Stimulated activated naive B cell treated with anti-CD40 and anti-IgM and Interleukin-4, amounts not matched to agents 10 μg/mL and 1 μg/mL and 100 μg/mL, for 72 hours (primary cell): Measurements from ENCODE around the gene COX4I1.

Experiments
- ATAC-seq, 2 donors: fragments of 150-1000 bp; cut with Tn5 transposase; replicated peaks; 2 replicates each; pipeline ENCODE4 v1.10.0; 2021; ENCODE audit warnings: moderate library complexity in 1 of 2
- DNase-seq: peaks from one replicate; pipeline ENCODE4 v3.0.0; 2021
- H3K27ac Mint-ChIP-seq: one replicate; pipeline ENCODE4 v1.8.0; 2022; ENCODE audit warnings: mild to moderate bottlenecking, mixed read lengths
- H3K27me3 Mint-ChIP-seq, 2 donors: one replicate each; pipeline ENCODE4 v1.8.0; 2022; ENCODE audit warnings: mixed read lengths in 2 of 2
- H3K36me3 Mint-ChIP-seq, 2 donors: one replicate each; pipeline ENCODE4 v1.8.0; 2022; ENCODE audit warnings: mixed read lengths in 2 of 2, mild to moderate bottlenecking in 1 of 2
- H3K4me1 Mint-ChIP-seq, 2 donors: one replicate each; pipeline ENCODE4 v1.8.0; 2022; ENCODE audit warnings: mixed read lengths in 2 of 2, mild to moderate bottlenecking in 1 of 2
- H3K4me3 Mint-ChIP-seq, 2 donors: one replicate each; pipeline ENCODE4 v1.8.0; 2022; ENCODE audit warnings: mild to moderate bottlenecking in 2 of 2, mixed read lengths in 2 of 2, moderate library complexity in 1 of 2
- H3K9me3 Mint-ChIP-seq, 2 donors: one replicate each; pipeline ENCODE4 v1.8.0; 2022; ENCODE audit warnings: mixed read lengths in 2 of 2, mild to moderate bottlenecking in 1 of 2

The COX4I1 gene

GRCh38 chr16:85778873-85779272 lies 20.6 kb upstream of the COX4I1 start:
- H3K27ac Mint-ChIP-seq: peak overlapping the region; percentile 56
- H3K36me3 Mint-ChIP-seq: peaks cover 48 to 69% of the 10 kb centered on the region in 2 donors
- H3K4me3 Mint-ChIP-seq: no peak overlapping the region
- H3K4me1 Mint-ChIP-seq: peaks cover 6 to 8% of the 10 kb centered on the region in 2 donors
- H3K9me3 Mint-ChIP-seq: no peaks in the 10 kb centered on the region
- DNase-seq (no peak), ATAC-seq (no peak)
- no peaks in the 10 kb centered on the region for H3K27me3 Mint-ChIP-seq

GRCh38 chr16:85780281-85780680 lies 19.2 kb upstream of the COX4I1 start:
- ATAC-seq (no peak), DNase-seq (no peak)
- Mint-ChIP-seq H3K27me3 (no peaks in the 10 kb centered on the region), H3K27ac (no peak overlapping the region), H3K9me3 (no peaks in the 10 kb centered on the region), H3K36me3 (peaks cover 45 to 62% of the 10 kb centered on the region in 2 donors), H3K4me1 (peaks cover 6 to 8% of the 10 kb centered on the region in 2 donors), H3K4me3 (no peak overlapping the region)

GRCh38 chr16:85781156-85781555 lies 18.3 kb upstream of the COX4I1 start:
- Mint-ChIP-seq H3K9me3 (no peaks in the 10 kb centered on the region), H3K27ac (no peak overlapping the region), H3K27me3 (no peaks in the 10 kb centered on the region), H3K36me3 (peaks cover 53 to 67% of the 10 kb centered on the region in 2 donors), H3K4me3 (no peak overlapping the region), H3K4me1 (peaks cover 6 to 8% of the 10 kb centered on the region in 2 donors)
- DNase-seq (no peak), ATAC-seq (no peak)

- ATAC-seq (no peak), DNase-seq (no peak)
- Mint-ChIP-seq H3K4me1 (peaks cover 6 to 8% of the 10 kb centered on the region in 2 donors), H3K27ac (peak overlapping the region; percentile 4), H3K36me3 (peaks cover 53 to 68% of the 10 kb centered on the region in 2 donors), H3K9me3 (no peaks in the 10 kb centered on the region), H3K27me3 (no peaks in the 10 kb centered on the region), H3K4me3 (no peak overlapping the region)
Measured at GRCh38 chr16:85781695-85782370, 17.7 kb upstream of the COX4I1 start.

GRCh38 chr16:85782451-85782850 lies 17.0 kb upstream of the COX4I1 start:
- ATAC-seq (no peak), DNase-seq (no peak)
- Mint-ChIP-seq H3K27me3 (no peaks in the 10 kb centered on the region), H3K4me3 (no peak overlapping the region), H3K4me1 (peaks cover 6 to 8% of the 10 kb centered on the region in 2 donors), H3K36me3 (peaks cover 58 to 72% of the 10 kb centered on the region in 2 donors), H3K27ac (peak overlapping the region; percentile 4), H3K9me3 (no peaks in the 10 kb centered on the region)

- Mint-ChIP-seq H3K27me3 (no peaks in the 10 kb centered on the region), H3K27ac (no peak overlapping the region), H3K36me3 (peaks cover 56 to 71% of the 10 kb centered on the region in 2 donors), H3K4me1 (peaks cover 6 to 10% of the 10 kb centered on the region in 2 donors), H3K9me3 (no peaks in the 10 kb centered on the region), H3K4me3 (no peak overlapping the region)
- DNase-seq (no peak), ATAC-seq (no peak)
Measured at GRCh38 chr16:85783441-85783840, 16.1 kb upstream of the COX4I1 start.

GRCh38 chr16:85784813-85785212 lies 14.7 kb upstream of the COX4I1 start:
- no peaks in the 10 kb centered on the region for H3K9me3 Mint-ChIP-seq
- no peak overlapping the region for H3K27ac Mint-ChIP-seq
- H3K4me3 Mint-ChIP-seq: no peak overlapping the region
- H3K36me3 Mint-ChIP-seq: peaks cover 53 to 67% of the 10 kb centered on the region in 2 donors
- ATAC-seq (no peak), DNase-seq (no peak)
- H3K27me3 Mint-ChIP-seq: no peaks in the 10 kb centered on the region
- H3K4me1 Mint-ChIP-seq: peaks cover 10 to 19% of the 10 kb centered on the region in 2 donors

- no peak for ATAC-seq
- H3K27me3 Mint-ChIP-seq: no peaks in the 10 kb centered on the region
Measured at GRCh38 chr16:85785927-85786326, 13.6 kb upstream of the COX4I1 start.

GRCh38 chr16:85788819-85789218 lies 10.7 kb upstream of the COX4I1 start:
- DNase-seq (no peak), ATAC-seq (peak; percentile 70 to 81)
- no peaks in the 10 kb centered on the region for H3K27me3 Mint-ChIP-seq
- H3K36me3 Mint-ChIP-seq: peaks cover 58 to 69% of the 10 kb centered on the region in 2 donors
- H3K4me3 Mint-ChIP-seq: peak overlapping the region in 1 of 2 donors; percentile 32
- peaks cover 15 to 50% of the 10 kb centered on the region in 2 donors for H3K4me1 Mint-ChIP-seq
- no peak overlapping the region for H3K27ac Mint-ChIP-seq
- no peaks in the 10 kb centered on the region for H3K9me3 Mint-ChIP-seq

More at GRCh38 chr16:85785927-85786326, 13.6 kb upstream of the COX4I1 start:
- no peaks in the 10 kb centered on the region for H3K9me3 Mint-ChIP-seq
- H3K4me3 Mint-ChIP-seq: no peak overlapping the region
- peaks cover 46 to 66% of the 10 kb centered on the region in 2 donors for H3K36me3 Mint-ChIP-seq
- no peak for DNase-seq
- H3K4me1 Mint-ChIP-seq: peaks cover 12 to 29% of the 10 kb centered on the region in 2 donors
- no peak overlapping the region for H3K27ac Mint-ChIP-seq

- Mint-ChIP-seq H3K36me3 (peaks cover 65 to 77% of the 10 kb centered on the region in 2 donors), H3K4me3 (no peak overlapping the region)
Measured at GRCh38 chr16:85789773-85790172, 9.7 kb upstream of the COX4I1 start.

GRCh38 chr16:85793662-85794298 lies 5.7 kb upstream of the COX4I1 start:
- H3K27me3 Mint-ChIP-seq: no peaks in the 10 kb centered on the region
- H3K27ac Mint-ChIP-seq: no peak overlapping the region

More at GRCh38 chr16:85789773-85790172, 9.7 kb upstream of the COX4I1 start:
- Mint-ChIP-seq H3K4me1 (peaks cover 17 to 57% of the 10 kb centered on the region in 2 donors), H3K9me3 (no peaks in the 10 kb centered on the region), H3K27me3 (no peaks in the 10 kb centered on the region), H3K27ac (no peak overlapping the region)
- DNase-seq (no peak), ATAC-seq (no peak)

GRCh38 chr16:85794696-85795095 lies 4.8 kb upstream of the COX4I1 start:
- H3K9me3 Mint-ChIP-seq: no peaks in the 10 kb centered on the region
- H3K4me1 Mint-ChIP-seq: peaks cover 24 to 66% of the 10 kb centered on the region in 2 donors
- H3K27me3 Mint-ChIP-seq: no peaks in the 10 kb centered on the region
- no peak for DNase-seq
- no peak overlapping the region for H3K27ac Mint-ChIP-seq
- H3K4me3 Mint-ChIP-seq: no peak overlapping the region
- peaks cover 50 to 62% of the 10 kb centered on the region in 2 donors for H3K36me3 Mint-ChIP-seq
- no peak for ATAC-seq

More at GRCh38 chr16:85793662-85794298, 5.7 kb upstream of the COX4I1 start:
- H3K4me1 Mint-ChIP-seq: peaks cover 28 to 75% of the 10 kb centered on the region in 2 donors
- no peak for DNase-seq
- H3K9me3 Mint-ChIP-seq: no peaks in the 10 kb centered on the region
- no peak for ATAC-seq
- H3K36me3 Mint-ChIP-seq: peaks cover 52 to 65% of the 10 kb centered on the region in 2 donors
- no peak overlapping the region for H3K4me3 Mint-ChIP-seq

- DNase-seq: no peak
- no peaks in the 10 kb centered on the region for H3K9me3 Mint-ChIP-seq
- H3K27ac Mint-ChIP-seq: no peak overlapping the region
- peaks cover 26 to 65% of the 10 kb centered on the region in 2 donors for H3K4me1 Mint-ChIP-seq
- H3K36me3 Mint-ChIP-seq: peaks cover 47 to 59% of the 10 kb centered on the region in 2 donors
- H3K27me3 Mint-ChIP-seq: no peaks in the 10 kb centered on the region
- H3K4me3 Mint-ChIP-seq: no peak overlapping the region
- no peak for ATAC-seq
Measured at GRCh38 chr16:85796152-85796551, 3.3 kb upstream of the COX4I1 start.

GRCh38 chr16:85796599-85796998 lies 2.9 kb upstream of the COX4I1 start:
- ATAC-seq (no peak), DNase-seq (no peak)
- Mint-ChIP-seq H3K4me3 (no peak overlapping the region), H3K36me3 (peaks cover 43 to 58% of the 10 kb centered on the region in 2 donors), H3K9me3 (no peaks in the 10 kb centered on the region), H3K4me1 (peaks cover 28 to 65% of the 10 kb centered on the region in 2 donors), H3K27me3 (no peaks in the 10 kb centered on the region), H3K27ac (no peak overlapping the region)
